Adrenal gland (tissue), 5 donors: ENCODE measurements around the gene URI1.

Experiments
- CTCF ChIP-seq, 6 experiments: fragments of 450-650 bp in 4 of 6; fragments of 200-600 bp in 2 of 6; sonication (generic) in 1 of 6; IDR thresholded peaks; 1 replicate in 5 of 6; 2 replicates in 1 of 6; pipeline versions ENCODE4 v1.5.1 to v1.8.0; 2016 to 2021; ENCODE audit warnings: antibody characterized with exemption in 6 of 6, mild to moderate bottlenecking in 2 of 6, moderate library complexity in 1 of 6
- POLR2A ChIP-seq, 2 donors: fragments of 450-650 bp; IDR thresholded peaks; one replicate each; pipeline ENCODE4 v1.6.1; 2017; ENCODE audit warnings: antibody characterized with exemption in 2 of 2, mild to moderate bottlenecking in 2 of 2, moderate library complexity in 1 of 2
- donor health status: DM: no; HTN: no; CAD: no.

GRCh38 chr19:29956855-29957254, 14.8 kb downstream of the URI1 start:
- no peak for TF ChIP-seq CTCF (IDR thresholded peaks at IDR 0.05)
- no peak for TF ChIP-seq POLR2A (IDR thresholded peaks at IDR 0.05)
